T-helper 1 cell treated with Interleukin-12 subunit alpha and Interleukin-12 subunit beta and Interleukin-4 antibody, amounts not matched to agents 30 ng/mL and 1 ng/mL, for 36 hours (primary cell): Measurements from ENCODE around the gene PTPRN2. TPM values are rescaled to one million over a fixed set of nuclear protein-coding genes. Genes with fewer than 3 reads are reported as not detected.

Experiments
- intact Hi-C: fragments of 100-400 bp; cut with micrococcal nuclease; formaldehyde crosslinking; loops from one replicate; pipeline ENCODE4 v1.15.1; 2024
- total RNA-seq: library from RNA; stranded (reverse); gene quantifications from 2 replicates; pipeline ENCODE4 v1.2.3, GENCODE V29; 2022

PTPRN2 gene
- total RNA-seq, 1 donor from 2014 or later = 2.9 TPM

GRCh38 chr7:158108646-158109293 is 478.9 kb downstream of the PTPRN2 start:
- intact Hi-C loops = no loop called here

DNA sequence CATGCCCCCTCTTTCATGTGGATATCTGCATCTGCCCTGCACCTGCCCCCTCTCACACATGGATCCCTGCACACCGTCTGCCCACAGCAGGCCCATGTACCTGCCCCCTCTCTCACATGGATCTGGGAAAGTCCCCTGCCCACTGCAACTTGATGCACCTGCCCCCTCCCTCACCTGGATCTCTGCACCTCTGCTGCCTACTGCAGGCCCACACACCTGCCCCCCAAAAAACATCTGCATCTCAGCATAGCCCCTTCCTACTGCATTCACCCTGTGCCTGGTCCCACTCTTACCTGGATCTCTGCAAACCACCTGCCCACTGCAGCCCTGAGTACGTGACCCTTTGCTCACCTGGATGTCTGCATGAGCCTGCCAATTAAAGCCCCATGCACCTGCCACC is 479.8 kb downstream of the PTPRN2 start:
- intact Hi-C loops = no loop called here

- intact Hi-C loops = no loop called here
Observed at GRCh38 chr7:158106272-158106671, 481.4 kb downstream of the PTPRN2 start.

DNA sequence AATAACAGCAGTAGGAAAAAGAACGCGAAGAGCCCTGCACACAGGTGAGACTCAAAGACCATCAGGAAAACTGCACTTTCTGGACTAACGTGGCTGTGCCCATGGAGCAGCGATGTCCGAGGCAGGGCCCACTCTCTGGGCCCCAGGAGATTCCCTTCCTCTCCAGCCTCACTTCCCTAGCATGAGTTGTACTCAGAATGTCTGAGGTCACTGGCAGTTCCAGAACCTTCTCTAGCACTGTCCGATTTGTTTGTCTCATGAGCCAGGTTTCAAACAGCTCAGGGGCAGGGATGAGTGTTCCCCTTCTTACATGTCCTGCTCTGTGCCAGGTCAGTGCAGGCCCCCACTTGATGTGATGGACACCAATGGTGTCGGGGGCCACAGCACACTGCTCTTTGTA is 484.2 kb downstream of the PTPRN2 start:
- intact Hi-C loops = no loop called here

GRCh38 chr7:158102897-158103296 is 484.7 kb downstream of the PTPRN2 start:
- intact Hi-C loops = no loop called here

GRCh38 chr7:158101821-158102450 is 485.7 kb downstream of the PTPRN2 start:
- intact Hi-C loops = no loop called here

DNA sequence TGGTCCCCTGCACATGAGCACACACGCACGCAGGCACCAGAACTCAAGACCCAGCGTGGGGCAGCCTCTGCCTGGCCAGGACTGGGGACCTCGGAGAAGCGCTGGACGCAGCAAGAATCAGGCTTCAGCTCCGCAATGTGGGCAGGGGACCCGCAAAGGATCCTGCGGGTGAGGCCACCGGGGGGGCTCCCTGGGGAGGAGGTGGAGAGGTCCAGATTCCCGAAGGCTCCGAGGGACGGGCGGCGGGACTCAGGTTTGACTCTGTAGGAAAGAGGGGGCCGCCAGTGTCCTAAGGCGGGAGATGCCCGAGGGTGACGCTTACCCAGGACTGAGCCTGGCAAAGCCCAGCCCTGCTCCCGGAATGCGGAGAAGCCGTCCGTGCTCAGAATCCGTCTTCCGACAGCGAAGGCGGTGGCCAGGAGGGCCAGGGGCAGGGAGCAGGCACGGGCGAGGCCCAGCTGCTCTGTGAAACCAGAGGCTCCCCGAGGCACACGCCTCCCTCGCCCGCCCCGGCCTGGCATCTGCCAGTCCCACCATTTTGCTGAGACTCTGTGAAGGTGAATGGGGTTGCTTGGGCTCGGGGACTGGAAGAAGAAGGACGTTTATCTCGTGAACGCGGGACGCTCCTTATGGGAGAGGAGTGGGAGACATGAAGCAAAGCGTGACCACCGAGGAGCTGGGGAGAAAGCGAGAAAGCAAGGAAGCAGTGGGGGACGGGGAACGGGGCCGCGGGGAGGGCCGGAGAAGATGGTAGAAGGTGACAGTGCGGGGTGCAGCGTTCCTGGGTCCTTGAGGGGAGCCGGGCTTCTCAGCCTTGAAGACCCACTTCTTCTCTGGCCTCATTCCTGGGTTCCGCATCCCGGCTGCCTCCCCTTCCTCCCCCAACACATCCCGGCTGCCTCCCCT is 489.2 kb downstream of the PTPRN2 start:
- intact Hi-C loops = no loop called here

GRCh38 chr7:158097453-158098124 is 490.0 kb downstream of the PTPRN2 start:
- intact Hi-C loops = no loop called here

- intact Hi-C loops = no loop called here
Observed at GRCh38 chr7:158097106-158097452, 490.5 kb downstream of the PTPRN2 start.

DNA sequence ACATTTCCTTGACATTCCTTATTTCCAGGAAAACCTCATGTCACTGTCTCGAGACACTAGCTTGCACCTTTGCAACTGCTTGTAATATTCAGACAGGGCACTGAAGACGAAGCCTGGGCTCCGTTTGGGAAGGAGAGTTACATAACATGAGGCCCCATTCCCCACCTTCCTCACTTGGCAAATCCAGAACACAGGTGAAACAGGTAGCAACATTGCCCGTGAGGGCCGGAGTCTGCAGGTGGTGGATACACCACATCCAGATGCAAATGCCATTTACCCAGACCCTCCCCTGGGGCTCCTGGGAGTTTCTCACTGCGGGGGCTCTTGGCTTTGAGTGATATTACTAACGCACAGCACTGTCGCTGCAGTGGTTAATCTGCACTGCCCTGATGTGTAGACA is 491.0 kb downstream of the PTPRN2 start:
- intact Hi-C loops = no loop called here

DNA sequence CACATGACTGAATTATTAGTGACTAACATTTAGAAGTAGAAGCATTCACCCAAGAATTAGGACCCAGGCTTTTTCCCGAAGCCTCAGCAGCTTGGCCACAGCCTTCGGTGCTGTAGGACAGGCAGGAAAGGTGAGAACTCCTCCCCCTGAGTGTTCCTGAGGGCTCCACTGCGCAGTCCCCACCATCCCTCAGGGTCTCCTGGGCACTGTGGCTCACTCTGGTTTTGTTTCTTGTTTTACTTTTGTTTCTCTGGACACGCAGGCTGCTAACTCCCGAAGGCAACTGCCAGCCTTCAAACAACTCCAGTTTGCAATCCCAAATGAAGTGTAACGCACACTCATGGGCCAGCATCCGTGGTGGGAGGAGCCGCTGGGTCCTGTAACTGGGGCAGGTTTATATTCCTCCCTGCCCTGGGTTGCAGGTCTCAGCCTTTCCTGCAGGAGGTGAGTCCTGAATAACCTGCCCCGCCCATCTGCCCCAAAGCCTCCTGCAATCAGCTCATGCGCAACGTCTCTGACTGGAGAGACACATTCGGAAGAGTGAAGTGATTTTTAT is 492.9 kb downstream of the PTPRN2 start:
- intact Hi-C loops = no loop called here

GRCh38 chr7:158094046-158094445 is 493.6 kb downstream of the PTPRN2 start:
- intact Hi-C loops = no loop called here

- intact Hi-C loops = no loop called here
Observed at GRCh38 chr7:158093156-158093796, 494.3 kb downstream of the PTPRN2 start.

- intact Hi-C loops = no loop called here
Observed at GRCh38 chr7:158087196-158087595, 500.4 kb downstream of the PTPRN2 start.

DNA sequence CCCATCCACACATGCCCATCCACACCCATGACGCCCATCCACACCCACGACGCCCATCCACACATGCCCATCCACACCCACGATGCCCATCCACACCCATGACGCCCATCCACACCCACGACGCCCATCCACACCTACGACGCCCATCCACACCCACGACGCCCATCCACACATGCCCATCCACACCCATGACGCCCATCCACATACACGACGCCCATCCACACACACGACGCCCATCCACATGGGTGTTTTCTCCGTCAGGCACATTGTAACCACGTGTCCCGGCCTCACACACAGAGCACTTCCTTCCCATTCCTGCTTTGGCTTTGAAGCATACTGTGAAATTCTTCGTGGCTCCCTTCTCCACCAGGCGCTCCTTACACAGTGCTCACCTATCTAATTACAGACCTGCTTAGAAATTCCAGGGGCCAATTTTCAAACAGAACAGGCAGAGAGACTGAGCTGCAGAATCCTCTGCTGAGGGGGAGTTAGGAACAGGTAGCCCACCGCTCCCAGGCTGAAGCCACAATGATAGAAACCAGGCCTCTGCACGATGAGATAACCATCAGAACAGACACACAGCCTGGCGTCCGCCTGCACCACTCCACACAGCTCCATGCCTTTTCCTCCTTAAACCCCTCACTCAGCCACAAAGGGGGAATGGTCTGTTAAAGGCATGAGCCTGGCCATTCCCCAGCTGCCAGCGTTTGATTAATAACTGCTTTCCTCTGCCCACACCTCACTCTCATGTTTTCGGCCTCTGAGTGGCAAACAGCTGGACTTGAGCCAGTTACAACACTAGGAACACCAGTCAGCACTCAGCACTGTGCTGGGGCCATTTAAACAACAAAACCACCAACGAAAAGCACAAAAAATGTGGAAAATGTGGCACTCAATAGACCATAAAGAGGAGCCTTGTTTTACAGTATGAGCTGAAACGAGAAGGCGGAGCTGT is 501.6 kb downstream of the PTPRN2 start:
- intact Hi-C loops = no loop called here

DNA sequence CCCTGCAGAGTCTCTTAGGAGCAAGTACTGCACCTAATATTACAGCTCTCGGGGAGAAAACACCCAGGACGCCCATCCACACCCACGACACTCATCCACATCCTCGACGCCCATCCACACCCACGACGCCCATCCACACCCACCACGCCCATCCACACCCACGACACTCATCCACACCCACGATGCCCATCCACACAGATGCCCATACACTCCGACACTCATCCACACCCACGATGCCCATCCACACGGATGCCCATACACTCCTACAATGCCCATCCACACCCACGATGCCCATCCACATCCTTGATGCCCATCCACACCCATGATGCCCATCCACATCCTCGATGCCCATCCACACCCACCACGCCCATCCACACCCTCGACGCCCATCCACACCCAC is 503.1 kb downstream of the PTPRN2 start:
- intact Hi-C loops = no loop called here

DNA sequence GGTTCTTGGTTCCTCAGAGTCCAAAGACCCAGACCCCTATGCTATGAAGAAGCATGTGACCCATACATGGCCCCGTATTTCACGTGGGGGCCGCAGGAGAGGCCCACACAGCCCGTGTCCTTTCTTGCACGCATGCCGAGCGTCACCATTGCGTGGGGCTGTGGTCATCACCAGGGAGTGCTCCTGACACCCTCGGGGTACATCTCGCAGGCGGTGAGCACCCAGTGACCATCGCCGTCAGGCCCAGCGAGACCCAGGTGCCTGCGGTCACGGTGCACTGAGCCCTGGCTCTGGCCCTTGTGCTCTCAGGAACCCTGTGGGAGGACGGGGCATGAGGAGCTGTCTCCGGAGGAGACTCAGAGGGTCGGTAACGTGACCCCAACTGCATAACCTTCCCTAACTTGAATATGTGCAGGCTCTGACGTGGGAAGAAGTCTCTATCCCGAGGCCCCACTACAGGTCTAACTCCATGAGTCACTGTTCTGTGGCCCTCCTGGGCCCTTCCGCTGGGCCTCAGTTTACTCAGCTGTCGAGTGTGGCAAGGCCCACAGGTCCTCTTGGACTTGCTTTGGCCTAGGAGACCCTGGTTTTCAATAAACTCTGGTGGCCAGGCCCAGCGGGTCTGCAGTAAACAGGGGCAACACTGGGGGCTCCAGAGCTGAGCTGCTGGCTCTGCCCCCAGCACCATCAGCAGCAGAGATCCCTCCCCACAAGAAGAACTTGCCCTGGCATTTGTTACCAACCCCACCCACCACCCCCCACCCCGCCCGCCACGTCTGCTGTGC is 503.9 kb downstream of the PTPRN2 start:
- intact Hi-C loops = no loop called here

DNA sequence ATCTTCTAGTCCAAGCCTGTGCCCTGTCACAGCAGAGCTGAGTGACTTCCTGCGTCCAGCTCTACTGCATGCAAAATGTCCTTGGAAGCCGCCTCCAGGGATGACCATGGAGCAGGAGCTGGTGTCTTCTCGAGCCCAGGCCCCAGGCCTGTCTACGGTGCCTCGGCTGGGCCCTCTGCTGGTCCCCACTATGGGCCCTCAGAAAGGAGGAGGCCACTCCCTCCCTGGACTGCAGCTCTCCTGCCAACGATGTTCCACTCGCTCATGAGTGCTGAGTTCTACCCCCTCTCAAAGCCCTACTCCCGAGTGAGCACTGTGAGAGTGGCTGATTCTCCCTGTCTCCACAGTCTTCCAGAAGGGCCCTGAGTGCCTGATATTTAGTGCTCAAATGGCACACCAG is 504.9 kb downstream of the PTPRN2 start:
- intact Hi-C loops = no loop called here

GRCh38 chr7:158080899-158081445 is 506.7 kb downstream of the PTPRN2 start:
- intact Hi-C loops = no loop called here
